Transverse colon (tissue), 4 donors: ENCODE results near the gene PUDP.

Experiments used
- CTCF ChIP-seq, 5 experiments: fragments of 200-600 bp in 3 of 5; fragments of 450-650 bp in 2 of 5; sonication (generic) in 3 of 5; IDR thresholded peaks; 1 replicate in 2 of 5; 2 replicates in 3 of 5; pipeline ENCODE4 v1.5.1; 2016 to 2017; ENCODE audit warnings: antibody characterized with exemption in 5 of 5, inconsistent platforms in 3 of 5, mild to moderate bottlenecking in 2 of 5, moderate library complexity in 1 of 5
- EP300 ChIP-seq: sonication (generic); formaldehyde crosslinking; IDR thresholded peaks from one replicate; pipeline ENCODE4 v1.6.1; 2017; ENCODE audit warnings: antibody characterized with exemption, low read depth
- POLR2A ChIP-seq: fragments of 450-650 bp; IDR thresholded peaks from one replicate; pipeline ENCODE4 v1.6.1; 2016; ENCODE audit warnings: antibody characterized with exemption, mild to moderate bottlenecking, moderate library complexity
- POLR2AphosphoS5 ChIP-seq, 3 donors: sonication (generic); formaldehyde crosslinking; IDR thresholded peaks; one replicate each; pipeline ENCODE4 v1.6.1; 2016; ENCODE audit warnings: antibody characterized with exemption in 3 of 3

- TF ChIP-seq POLR2A (no peak), CTCF (IDR thresholded peaks at IDR 0.05) (no peak), POLR2AphosphoS5 (IDR thresholded peaks at IDR 0.05) (no peak), EP300 (no peak)
These were observed 20.9 kb downstream of the PUDP start for GRCh38 chrX:7127056-7127455.
